ENCODE results near the gene FALEC. TPM values are rescaled to one million over a fixed set of nuclear protein-coding genes. Genes with fewer than 3 reads are reported as not detected.

Gene FALEC
- total RNA-seq, 1 experiment from 2014 or later: not detected

GRCh38 chr1:150511551-150511950, 4.0 kb upstream of the FALEC start:
- H3K27ac Mint-ChIP-seq (ENCODE audit: low read depth, unreplicated experiment): no peak overlapping the region
- TF ChIP-seq CTCF (IDR thresholded peaks at IDR 0.05; ENCODE audit: unreplicated experiment): no peak
- no peaks in the 10 kb centered on the region for H3K9me3 Mint-ChIP-seq (ENCODE audit: unreplicated experiment)
- no peak overlapping the region for H3K4me3 Mint-ChIP-seq (ENCODE audit: unreplicated experiment)
- POLR2A ChIA-PET: interaction anchor here (1.9 kb wide), 1 partner anchor 25 kb away, joined by 6 read pairs; the partner anchor contains the start of gene TARS2
- CTCF ChIA-PET: interaction anchor here (0.6 to 6.3 kb wide), 5 partner anchors 10 to 438 kb away, joined by 3 to 44 read pairs (median 3); no protein-coding TSS in a partner anchor
- no peak for DNase-seq (ENCODE audit: unreplicated experiment)
- no peaks in the 10 kb centered on the region for H3K27me3 Mint-ChIP-seq (ENCODE audit: insufficient read depth, unreplicated experiment)
- H3K4me1 Mint-ChIP-seq (ENCODE audit: insufficient read depth, unreplicated experiment): peaks cover 17% of the 10 kb centered on the region
- BruUV-seq (replicated peaks): no TSS peak
- intact Hi-C loops (cut with micrococcal nuclease): no loop called here
- peaks cover 15% of the 10 kb centered on the region for H3K36me3 Mint-ChIP-seq (ENCODE audit: insufficient read depth, unreplicated experiment)

- ChIA-PET POLR2A (interaction anchor here (1.9 to 4.9 kb wide), 2 partner anchors 25 to 26 kb away, joined by 6 to 32 read pairs; partner anchors contain the start of gene TARS2), CTCF (interaction anchor here (0.6 to 6.3 kb wide), 6 partner anchors 11 to 439 kb away, joined by 3 to 44 read pairs (median 4); no protein-coding TSS in a partner anchor)
- DNase-seq (ENCODE audit: unreplicated experiment): no peak
- TF ChIP-seq CTCF (IDR thresholded peaks at IDR 0.05; ENCODE audit: unreplicated experiment): no peak
- no TSS peak for BruUV-seq (replicated peaks)
- no peaks in the 10 kb centered on the region for H3K9me3 Mint-ChIP-seq (ENCODE audit: unreplicated experiment)
- no peaks in the 10 kb centered on the region for H3K27me3 Mint-ChIP-seq (ENCODE audit: insufficient read depth, unreplicated experiment)
- peaks cover 10% of the 10 kb centered on the region for H3K36me3 Mint-ChIP-seq (ENCODE audit: insufficient read depth, unreplicated experiment)
- intact Hi-C loops (cut with micrococcal nuclease): no loop called here
- H3K4me3 Mint-ChIP-seq (ENCODE audit: unreplicated experiment): no peak overlapping the region
- H3K27ac Mint-ChIP-seq (ENCODE audit: low read depth, unreplicated experiment): no peak overlapping the region
- peaks cover 17% of the 10 kb centered on the region for H3K4me1 Mint-ChIP-seq (ENCODE audit: insufficient read depth, unreplicated experiment)
Measured at GRCh38 chr1:150511985-150512660, 3.4 kb upstream of the FALEC start.

- BruUV-seq (replicated peaks): no TSS peak
- peaks cover 13% of the 10 kb centered on the region for H3K4me1 Mint-ChIP-seq (ENCODE audit: insufficient read depth, unreplicated experiment)
- peaks cover 6% of the 10 kb centered on the region for H3K36me3 Mint-ChIP-seq (ENCODE audit: insufficient read depth, unreplicated experiment)
- POLR2A ChIA-PET: interaction anchor here (4.9 kb wide), 1 partner anchor 27 kb away, joined by 32 read pairs; the partner anchor contains the start of gene TARS2
- no peaks in the 10 kb centered on the region for H3K27me3 Mint-ChIP-seq (ENCODE audit: insufficient read depth, unreplicated experiment)
- intact Hi-C loops (cut with micrococcal nuclease): no loop called here
- H3K27ac Mint-ChIP-seq (ENCODE audit: low read depth, unreplicated experiment): no peak overlapping the region
- no peak for TF ChIP-seq CTCF (IDR thresholded peaks at IDR 0.05; ENCODE audit: unreplicated experiment)
- CTCF ChIA-PET: interaction anchor here (0.6 to 6.3 kb wide), 3 partner anchors 20 to 48 kb away, joined by 3 to 44 read pairs (median 5); no protein-coding TSS in a partner anchor
- H3K9me3 Mint-ChIP-seq (ENCODE audit: unreplicated experiment): no peaks in the 10 kb centered on the region
- no peak overlapping the region for H3K4me3 Mint-ChIP-seq (ENCODE audit: unreplicated experiment)
- no peak for DNase-seq (ENCODE audit: unreplicated experiment)
Measured at GRCh38 chr1:150512846-150513245, 2.7 kb upstream of the FALEC start.

GRCh38 chr1:150513351-150513791, 2.2 kb upstream of the FALEC start:
- Mint-ChIP-seq H3K36me3 (ENCODE audit: insufficient read depth, unreplicated experiment) (peaks cover under 1% of the 10 kb centered on the region), H3K4me3 (ENCODE audit: unreplicated experiment) (no peak overlapping the region), H3K27me3 (ENCODE audit: insufficient read depth, unreplicated experiment) (no peaks in the 10 kb centered on the region), H3K4me1 (ENCODE audit: insufficient read depth, unreplicated experiment) (peaks cover 10% of the 10 kb centered on the region), H3K27ac (ENCODE audit: low read depth, unreplicated experiment) (no peak overlapping the region), H3K9me3 (ENCODE audit: unreplicated experiment) (no peaks in the 10 kb centered on the region)
- peak; percentile 32 for DNase-seq (ENCODE audit: unreplicated experiment)
- POLR2A ChIA-PET: interaction anchor here (1.1 to 4.9 kb wide), 2 partner anchors 27 to 149 kb away, joined by 3 to 32 read pairs; partner anchors contain the start of genes RPRD2 and TARS2
- intact Hi-C loops (cut with micrococcal nuclease): no loop called here
- TF ChIP-seq CTCF (IDR thresholded peaks at IDR 0.05; ENCODE audit: unreplicated experiment): no peak
- BruUV-seq (replicated peaks): no TSS peak
- CTCF ChIA-PET: interaction anchor here (0.5 to 6.3 kb wide), 5 partner anchors 13 to 211 kb away, joined by 3 to 44 read pairs (median 5); no protein-coding TSS in a partner anchor
